H9 (cell line): ENCODE measurements around the gene BLVRB. TPM values are rescaled to one million over a fixed set of nuclear protein-coding genes. Genes with fewer than 3 reads are reported as not detected.

Source experiments
- DNase-seq: peaks from one replicate; pipeline ENCODE4 v3.0.0-alpha.2; 2017
- H2AFZ ChIP-seq: one replicate; pipeline ENCODE4 v1.6.1; 2013; ENCODE audit warnings: mild to moderate bottlenecking, low read length, control low read depth, moderate library complexity
- H2AK5ac ChIP-seq: 2 replicates; pipeline ENCODE4 v1.6.1; 2013; ENCODE audit warnings: low read length, control low read depth, mixed read lengths; ENCODE audit not compliant: insufficient read length
- H2BK120ac ChIP-seq: one replicate; pipeline ENCODE4 v1.6.1; 2013; ENCODE audit warnings: low read depth, mild to moderate bottlenecking, low read length, control low read depth, inconsistent platforms; ENCODE audit not compliant: poor library complexity, severe bottlenecking
- H2BK12ac ChIP-seq: 2 replicates; pipeline ENCODE4 v1.6.1; 2013; ENCODE audit warnings: low read length, control low read depth, mixed read lengths, low read depth; ENCODE audit not compliant: insufficient read length
- H2BK15ac ChIP-seq: 2 replicates; pipeline ENCODE4 v1.6.1; 2013; ENCODE audit warnings: low read depth, low read length, control low read depth
- H2BK20ac ChIP-seq: one replicate; pipeline ENCODE4 v1.6.1; 2013; ENCODE audit warnings: low read depth, mild to moderate bottlenecking, low read length, control low read depth, inconsistent platforms; ENCODE audit not compliant: poor library complexity, severe bottlenecking
- H2BK5ac ChIP-seq: 2 replicates; pipeline ENCODE4 v1.6.1; 2013; ENCODE audit warnings: low read length, control low read depth, mixed read lengths; ENCODE audit not compliant: insufficient read length
- H3K14ac ChIP-seq: 2 replicates; pipeline ENCODE4 v1.6.1; 2013; ENCODE audit warnings: low read length, control low read depth; ENCODE audit not compliant: insufficient read depth
- H3K18ac ChIP-seq: 2 replicates; pipeline ENCODE4 v1.6.1; 2013; ENCODE audit warnings: low read depth, mild to moderate bottlenecking, mixed read lengths, low read length, control low read depth; ENCODE audit not compliant: insufficient read length
- H3K23ac ChIP-seq: 2 replicates; pipeline ENCODE4 v1.6.1; 2013; ENCODE audit warnings: low read length, control low read depth, mixed read lengths, low read depth; ENCODE audit not compliant: insufficient read length
- H3K23me2 ChIP-seq: 2 replicates; pipeline ENCODE4 v1.6.1; 2013; ENCODE audit warnings: low read depth, mild to moderate bottlenecking, mixed read lengths, low read length, control low read depth; ENCODE audit not compliant: insufficient read length, poor library complexity, severe bottlenecking
- H3K27ac ChIP-seq: 2 replicates; pipeline ENCODE4 v1.5.1; 2013; ENCODE audit warnings: low read length, control low read depth, mixed read lengths, low read depth; ENCODE audit not compliant: insufficient read length
- H3K27me3 ChIP-seq: 2 replicates; pipeline ENCODE4 v1.6.1; 2013; ENCODE audit warnings: low read length, control low read depth, inconsistent platforms; ENCODE audit not compliant: insufficient read depth
- H3K4ac ChIP-seq: 2 replicates; pipeline ENCODE4 v1.6.1; 2013; ENCODE audit warnings: low read depth, mild to moderate bottlenecking, control low read depth, inconsistent platforms, low read length, moderate library complexity
- H3K4me1 ChIP-seq: 2 replicates; pipeline ENCODE4 v1.6.1; 2013; ENCODE audit warnings: low read length, control low read depth, inconsistent platforms; ENCODE audit not compliant: insufficient read depth
- H3K4me2 ChIP-seq: 2 replicates; pipeline ENCODE4 v1.6.1; 2013; ENCODE audit warnings: low read length, control low read depth, mixed read lengths; ENCODE audit not compliant: insufficient read length, insufficient read depth
- H3K56ac ChIP-seq: 2 replicates; pipeline ENCODE4 v1.6.1; 2013; ENCODE audit warnings: low read depth, mild to moderate bottlenecking, mixed read lengths, low read length, control low read depth; ENCODE audit not compliant: insufficient read length
- H3K79me1 ChIP-seq: 2 replicates; pipeline ENCODE4 v1.6.1; 2013; ENCODE audit warnings: low read depth, mild to moderate bottlenecking, moderate library complexity, low read length, control low read depth, inconsistent platforms; ENCODE audit not compliant: insufficient read depth, poor library complexity, severe bottlenecking
- H3K79me2 ChIP-seq: 2 replicates; pipeline ENCODE4 v1.6.1; 2013; ENCODE audit warnings: low read length, control low read depth, inconsistent platforms; ENCODE audit not compliant: insufficient read depth
- H3K9ac ChIP-seq: 2 replicates; pipeline ENCODE4 v1.6.1; 2013; ENCODE audit warnings: low read length, control low read depth, mixed read lengths; ENCODE audit not compliant: insufficient read length; ENCODE audit errors: extremely low read depth
- H3K9me3 ChIP-seq: one replicate; pipeline ENCODE4 v1.6.1; 2013; ENCODE audit warnings: low read depth, low read length, inconsistent platforms; ENCODE audit not compliant: control insufficient read depth
- H3T11ph ChIP-seq: one replicate; pipeline ENCODE4 v1.6.1; 2013; ENCODE audit warnings: mild to moderate bottlenecking, low read length, control low read depth, inconsistent platforms
- H4K20me1 ChIP-seq: one replicate; pipeline ENCODE4 v1.6.1; 2013; ENCODE audit not compliant: control insufficient read depth, insufficient read length, insufficient read depth
- H4K5ac ChIP-seq: 2 replicates; pipeline ENCODE4 v1.6.1; 2013; ENCODE audit warnings: low read depth, mild to moderate bottlenecking, mixed read lengths, low read length, control low read depth; ENCODE audit not compliant: insufficient read length
- H4K8ac ChIP-seq: replicated peaks from 2 replicates; pipeline ENCODE4 v1.6.1; 2013; ENCODE audit warnings: low read length, control low read depth, mixed read lengths, low read depth; ENCODE audit not compliant: insufficient read length
- H4K91ac ChIP-seq: 2 replicates; pipeline ENCODE4 v1.6.1; 2013; ENCODE audit warnings: low read depth, mild to moderate bottlenecking, moderate library complexity, mixed read lengths, low read length, control low read depth; ENCODE audit not compliant: insufficient read length
- H3K27ac Mint-ChIP-seq, 3 experiments: 2 replicates in 2 of 3; 3 replicates in 1 of 3; pipeline ENCODE4 v1.8.0; 2020 to 2021; ENCODE audit warnings: mixed read lengths in 3 of 3, mild to moderate bottlenecking in 1 of 3, moderate library complexity in 1 of 3
- H3K27me3 Mint-ChIP-seq: 2 replicates; pipeline ENCODE4 v1.8.0; 2021; ENCODE audit warnings: low read depth, mild to moderate bottlenecking, moderate library complexity, mixed read lengths
- H3K36me3 Mint-ChIP-seq, 3 experiments: 2 replicates in 2 of 3; 3 replicates in 1 of 3; pipeline ENCODE4 v1.8.0; 2020 to 2021; ENCODE audit warnings: low read depth in 3 of 3, mixed read lengths in 3 of 3; ENCODE audit not compliant: insufficient read depth in 1 of 3
- H3K4me1 Mint-ChIP-seq, 2 experiments: 2 replicates each; pipeline ENCODE4 v1.8.0; 2020; ENCODE audit warnings: mixed read lengths in 2 of 2
- H3K4me3 Mint-ChIP-seq, 2 experiments: 2 replicates in 1 of 2; 3 replicates in 1 of 2; pipeline ENCODE4 v1.8.0; 2020 to 2021; ENCODE audit warnings: mild to moderate bottlenecking in 2 of 2, mixed read lengths in 2 of 2, moderate library complexity in 1 of 2
- H3K9me3 Mint-ChIP-seq, 2 experiments: 2 replicates in 1 of 2; 3 replicates in 1 of 2; pipeline ENCODE4 v1.8.0; 2020; ENCODE audit warnings: mild to moderate bottlenecking in 2 of 2, mixed read lengths in 2 of 2, moderate library complexity in 1 of 2
- CTCF ChIP-seq: fragments of 200-600 bp; sonication (generic); conservative IDR thresholded peaks from 3 replicates; pipeline ENCODE4 v1.8.0; 2021; ENCODE audit warnings: antibody characterized with exemption, mild to moderate bottlenecking
- WGBS: extraction: QIAGEN DNeasy Blood & Tissue Kit; methylation state at CpG from one replicate; pipeline ENCODE4 v1.1.7; 2013; ENCODE audit warnings: missing lambda C conversion rate, low lambda C conversion rate, mixed read lengths; ENCODE audit not compliant: insufficient read length; ENCODE audit errors: extremely low coverage; 5-methylcytosine and 5-hydroxymethylcytosine counted together
- total RNA-seq: library from RNA; stranded (reverse); gene quantifications from 2 replicates; pipeline ENCODE4 v1.2.1, GENCODE V29; 2021

The BLVRB gene
- total RNA-seq, 1 experiment from 2014 or later, result 27.9 TPM

DNA sequence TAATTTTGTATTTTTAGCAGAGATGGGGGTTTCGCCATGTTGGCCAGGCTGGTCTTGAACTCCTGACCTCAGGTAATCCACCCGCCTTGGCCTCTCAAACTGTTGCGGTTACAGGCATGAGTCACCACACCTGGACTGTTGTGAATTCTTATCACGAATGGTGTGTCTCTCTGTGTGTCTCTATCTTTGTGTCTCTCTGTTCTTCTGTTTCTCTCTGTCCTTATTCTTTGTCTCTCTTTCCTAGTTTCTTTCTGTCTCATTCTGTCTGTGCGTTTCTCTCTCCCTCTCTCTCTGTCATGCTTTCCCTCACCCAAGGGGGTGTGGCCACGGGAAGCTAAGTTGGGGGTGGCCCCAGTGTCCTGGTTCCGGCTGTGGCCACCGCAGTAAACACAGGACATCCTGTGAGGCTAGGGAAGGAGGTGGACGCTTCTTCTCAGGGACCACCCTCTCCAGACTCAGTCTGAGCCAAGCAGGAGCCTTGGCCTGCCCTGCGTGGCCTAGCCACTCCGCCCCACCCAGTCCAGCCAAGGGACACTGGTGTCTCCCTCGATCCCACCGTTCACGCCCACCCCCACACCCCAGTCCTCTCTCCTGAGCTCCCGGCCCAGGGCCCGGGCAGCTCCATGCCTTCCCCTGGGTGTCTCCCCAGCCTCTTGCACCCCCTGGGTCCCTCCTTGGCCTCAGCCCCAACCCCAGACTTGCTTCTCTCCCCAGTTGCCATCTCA is 48.5 kb downstream of the BLVRB start:
- Histone ChIP-seq H4K91ac (no peak overlapping the region), H3K9ac (no peak overlapping the region)

More for the DNA sequence above, 48.5 kb downstream of the BLVRB start:
- peaks cover 0 to 3% of the 10 kb centered on the region in 2 experiments; a peak in 1 of 5 replicates for H3K9me3 Mint-ChIP-seq
- H3K23ac ChIP-seq, result no peak overlapping the region
- H2BK15ac ChIP-seq, result no peak overlapping the region
- no peak overlapping the region for H3K27ac ChIP-seq
- peaks cover 0 to under 1% (median 0%) of the 10 kb centered on the region in 3 experiments; a peak in 1 of 7 replicates for H3K36me3 Mint-ChIP-seq
- no peak overlapping the region for H2AK5ac ChIP-seq
- H2BK12ac ChIP-seq, result no peak overlapping the region
- H3K79me1 ChIP-seq, result no peaks in the 10 kb centered on the region
- peaks cover 19 to 39% of the 10 kb centered on the region in 2 experiments for H3K4me1 Mint-ChIP-seq
- H3T11ph ChIP-seq, result no peak overlapping the region
- no peaks in the 10 kb centered on the region for H3K4me1 ChIP-seq
- peaks cover 7% of the 10 kb centered on the region for H3K27me3 Mint-ChIP-seq
- H3K79me2 ChIP-seq, result no peaks in the 10 kb centered on the region
- no peak for DNase-seq
- H2BK20ac ChIP-seq, result no peak overlapping the region
- no peak overlapping the region for H2AFZ ChIP-seq
- H3K4me2 ChIP-seq, result no peak overlapping the region
- no peaks in the 10 kb centered on the region for H4K20me1 ChIP-seq
- no peak overlapping the region for H4K8ac ChIP-seq
- H3K9me3 ChIP-seq, result no peaks in the 10 kb centered on the region
- H3K14ac ChIP-seq, result no peak overlapping the region
- no peak overlapping the region for H2BK120ac ChIP-seq
- no CpG with 5 or more reads among the region's 16 CpGs for WGBS
- no peak overlapping the region for H3K4ac ChIP-seq
- H3K4me3 Mint-ChIP-seq, result no peak overlapping the region; a peak in 1 of 5 replicates
- H3K18ac ChIP-seq, result peak overlapping the region; percentile 24
- H3K27me3 ChIP-seq, result no peaks in the 10 kb centered on the region
- peaks cover 3% of the 10 kb centered on the region for H3K23me2 ChIP-seq
- H2BK5ac ChIP-seq, result no peak overlapping the region
- no peak overlapping the region for H3K56ac ChIP-seq
- peak overlapping the region in 1 of 3 experiments; percentile 69; a peak in 2 of 7 replicates for H3K27ac Mint-ChIP-seq
- no peak overlapping the region for H4K5ac ChIP-seq
- no peak for TF ChIP-seq CTCF
